Suppressor macrophage (primary cell): ENCODE results near the gene ORC3.
"Not testable (repeated sequence)": the region's sequence is repeated elsewhere in the genome, so short reads cannot be mapped to it uniquely, and the experiment has no call there.

Experiments
- DNase-seq, 4 experiments: peaks; one replicate each; pipeline ENCODE4 v3.0.0-alpha.2; 2020 to 2022

The ORC3 gene

GRCh38 chr6:87698547-87699006, 108.6 kb downstream of the ORC3 start:
- DNase-seq: peak; percentile 55 to 89 (median 72)

DNA sequence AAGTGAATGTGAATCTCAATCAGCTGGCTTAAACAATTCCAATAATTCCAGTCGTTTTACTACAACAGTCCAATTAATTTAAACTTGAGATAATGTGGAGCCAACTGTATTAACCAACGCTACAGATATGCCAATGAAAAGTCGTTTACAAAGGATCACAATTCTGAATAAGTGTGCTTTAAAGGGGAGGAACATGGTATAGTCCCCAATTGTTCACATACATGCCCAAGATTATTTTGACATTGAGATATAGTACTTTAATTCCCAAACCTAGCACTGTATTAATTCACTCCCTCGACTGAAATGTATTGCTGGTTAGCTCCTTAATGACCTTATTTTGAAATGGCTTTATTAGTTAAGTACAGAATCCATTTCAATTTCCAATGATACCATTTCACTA, 109.6 kb downstream of the ORC3 start:
- no peak for DNase-seq

- DNase-seq: peak; percentile 61 to 79 (median 74)
Measured at GRCh38 chr6:87700397-87701343, 110.7 kb downstream of the ORC3 start.

DNA sequence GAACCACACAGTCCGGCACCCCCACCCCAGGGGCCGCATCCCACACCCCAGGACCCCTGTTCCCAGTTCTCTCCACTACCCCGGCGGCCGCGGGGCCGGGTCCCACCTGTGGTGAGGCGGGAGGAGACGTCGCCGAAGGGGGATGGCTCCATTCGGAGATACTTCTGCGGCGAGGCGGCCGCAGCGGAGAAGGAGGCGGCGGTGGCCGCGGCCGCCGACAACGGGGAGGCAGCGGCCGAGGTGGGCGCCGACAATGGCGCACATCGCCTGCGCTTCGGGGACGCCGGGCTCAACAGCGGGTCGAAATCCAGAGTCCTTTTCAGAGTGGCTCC, 111.4 kb downstream of the ORC3 start:
- no peak for DNase-seq

DNA sequence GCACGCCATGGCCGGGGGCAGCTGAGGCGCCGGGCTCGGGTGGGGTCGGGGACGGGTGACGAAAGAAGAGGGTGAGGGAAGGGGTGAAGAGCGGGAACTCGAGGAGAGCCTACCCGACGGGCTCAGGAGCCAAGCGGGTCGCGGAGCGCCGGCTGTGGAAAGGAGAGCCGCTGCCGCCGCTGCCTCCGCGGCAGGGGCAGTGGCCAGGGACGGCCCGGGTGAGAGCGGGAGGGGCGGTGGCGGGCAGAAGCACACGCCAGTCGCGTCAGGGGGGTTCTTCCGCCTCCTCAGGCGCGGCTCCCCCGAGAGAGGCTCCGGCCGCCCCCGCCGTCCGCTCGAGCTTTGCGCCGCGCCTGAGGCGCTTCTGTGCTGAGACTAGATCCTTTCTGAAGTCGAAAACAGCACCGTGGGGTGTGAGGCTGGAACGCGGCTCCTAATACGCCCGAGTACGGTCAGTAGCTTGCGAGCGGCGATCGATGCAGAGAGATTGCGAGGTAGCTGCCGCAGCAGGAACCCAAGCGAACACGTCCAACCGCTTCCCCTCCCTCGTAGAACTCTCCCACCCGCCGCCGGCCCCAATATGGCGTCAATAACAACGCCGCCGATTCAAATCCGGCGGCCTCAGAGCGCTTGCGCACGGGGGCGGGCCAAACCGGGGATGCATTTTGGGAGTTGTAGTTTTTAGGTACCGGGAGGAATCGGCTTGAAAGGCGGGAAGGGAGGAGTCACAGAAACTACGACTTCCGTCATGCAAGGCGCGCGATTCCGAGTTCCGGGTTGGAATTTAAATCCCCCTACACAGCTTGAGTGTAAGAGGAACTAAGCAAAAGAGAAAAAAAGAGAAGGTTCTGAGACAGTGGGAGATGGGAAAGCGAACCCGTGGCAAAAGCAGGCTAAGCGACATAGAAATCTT, 112.0 kb downstream of the ORC3 start, which contains the start of gene AKIRIN2:
AKIRIN2 (minus strand) TSS at position 558 of the 913 bp plus-strand sequence; CDS start at position 9, 549 bp downstream.
- DNase-seq: peak; percentile 99 to 100 (median 100)

GRCh38 chr6:87702589-87702945, 112.6 kb downstream of the ORC3 start:
- no peak for DNase-seq

DNA sequence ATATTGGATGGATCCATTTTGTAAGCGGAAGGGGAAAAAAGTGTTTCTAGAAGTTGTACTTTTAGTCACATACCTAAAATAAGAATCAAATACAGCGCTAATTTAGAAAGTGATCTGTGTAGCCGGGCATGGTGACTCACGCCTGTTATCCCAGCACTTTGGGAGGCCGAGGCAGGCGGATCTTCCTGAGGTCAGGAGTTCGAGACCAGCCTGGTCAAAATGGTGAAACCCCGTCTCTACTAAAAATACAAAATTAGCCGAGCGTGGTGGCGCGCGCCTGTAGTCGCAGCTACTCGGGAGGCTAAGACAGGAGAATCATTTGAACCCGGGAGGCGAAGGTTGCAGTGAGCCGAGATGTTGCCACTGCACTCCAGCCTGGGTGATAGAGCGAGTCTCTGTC, 113.1 kb downstream of the ORC3 start:
- peak in 1 of 4 experiments; percentile 21 for DNase-seq

DNA sequence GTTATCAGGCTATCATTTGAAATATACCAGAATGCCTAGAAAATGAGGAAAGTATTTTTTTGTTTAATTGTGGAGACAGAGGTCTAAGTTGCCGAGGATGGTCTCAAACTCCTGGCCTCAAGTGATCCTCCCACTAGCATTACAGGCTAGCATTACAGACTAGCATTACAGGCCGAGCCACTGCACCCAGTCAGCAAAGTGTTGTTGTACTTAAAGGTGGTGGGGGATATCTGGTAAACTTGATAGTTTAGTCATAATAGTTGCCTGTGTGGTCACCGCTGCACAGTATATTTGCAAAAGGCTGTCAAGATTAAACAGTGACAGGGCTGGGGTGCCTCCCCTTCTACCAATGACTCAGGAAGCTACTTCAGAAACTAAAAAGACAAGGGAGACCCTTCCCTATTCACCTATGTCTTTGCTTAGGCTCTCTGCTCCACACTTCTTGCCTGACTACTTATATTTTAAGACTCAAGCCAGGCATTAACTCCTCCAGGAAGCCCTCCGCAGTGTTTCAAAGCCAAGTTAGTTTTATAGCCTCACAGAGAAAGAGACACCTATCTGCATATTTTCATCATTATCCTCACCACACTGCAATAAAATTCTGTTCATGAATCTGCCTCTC, 115.2 kb downstream of the ORC3 start:
- no peak for DNase-seq

- peak in 2 of 4 experiments; percentile 22 to 26 for DNase-seq
Measured at GRCh38 chr6:87706187-87706966, 116.4 kb downstream of the ORC3 start.

DNA sequence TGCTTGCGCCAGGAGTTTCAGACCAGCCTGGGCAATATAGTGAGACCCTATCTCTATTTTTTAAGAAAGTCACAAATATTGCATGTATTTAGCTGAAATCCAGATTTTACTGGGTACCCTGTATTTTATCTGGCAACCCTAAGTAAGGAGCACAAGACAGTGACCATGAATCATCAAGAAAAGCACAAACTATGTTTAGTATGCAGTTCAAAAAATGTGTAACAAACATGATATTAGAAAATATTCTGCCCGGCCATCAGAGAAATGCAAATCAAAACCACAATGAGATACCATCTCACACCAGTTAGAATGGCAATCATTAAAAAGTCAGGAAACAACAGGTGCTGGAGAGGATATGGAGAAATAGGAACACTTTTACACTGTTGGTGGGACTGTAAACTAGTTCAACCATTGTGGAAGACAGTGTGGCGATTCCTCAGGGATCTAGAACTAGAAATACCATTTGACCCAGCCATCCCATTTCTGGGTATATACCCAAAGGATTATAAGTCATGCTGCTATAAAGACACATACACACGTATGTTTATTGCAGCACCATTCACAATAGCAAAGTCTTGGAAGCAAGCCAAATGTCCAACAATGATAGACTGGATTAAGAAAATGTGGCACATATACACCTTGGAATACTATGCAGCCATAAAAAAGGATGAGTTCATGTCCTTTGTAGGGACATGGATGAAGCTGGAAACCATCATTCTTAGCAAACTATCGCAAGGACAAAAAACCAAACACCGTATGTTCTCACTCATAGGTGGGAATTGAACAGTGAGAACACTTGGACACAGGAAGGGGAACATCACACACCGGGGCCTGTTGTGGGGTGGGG, 118.9 kb downstream of the ORC3 start:
- not testable (repeated sequence) for DNase-seq

DNA sequence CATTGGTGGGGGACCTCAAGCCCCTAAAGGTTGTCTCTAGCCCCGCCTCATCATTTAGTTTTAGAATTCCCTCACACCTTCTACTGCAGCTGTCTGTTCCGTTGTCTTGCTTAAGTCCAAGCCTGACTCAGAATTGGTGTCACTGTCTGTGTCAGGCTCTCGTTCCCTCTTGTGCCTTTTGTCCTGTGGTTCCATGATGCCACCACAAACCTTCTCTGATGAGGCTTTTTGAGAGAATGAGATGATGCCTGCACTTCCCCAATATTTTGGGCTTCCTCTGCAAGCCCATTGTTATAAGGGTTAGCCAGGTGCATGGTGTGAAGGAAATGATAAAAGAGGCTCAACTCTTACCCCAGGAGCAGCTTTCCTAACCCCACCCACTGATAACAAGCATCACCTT, 120.2 kb downstream of the ORC3 start:
- peak; percentile 60 to 81 (median 72) for DNase-seq

GRCh38 chr6:87712713-87713112, 122.8 kb downstream of the ORC3 start:
- DNase-seq: not testable (repeated sequence)

DNA sequence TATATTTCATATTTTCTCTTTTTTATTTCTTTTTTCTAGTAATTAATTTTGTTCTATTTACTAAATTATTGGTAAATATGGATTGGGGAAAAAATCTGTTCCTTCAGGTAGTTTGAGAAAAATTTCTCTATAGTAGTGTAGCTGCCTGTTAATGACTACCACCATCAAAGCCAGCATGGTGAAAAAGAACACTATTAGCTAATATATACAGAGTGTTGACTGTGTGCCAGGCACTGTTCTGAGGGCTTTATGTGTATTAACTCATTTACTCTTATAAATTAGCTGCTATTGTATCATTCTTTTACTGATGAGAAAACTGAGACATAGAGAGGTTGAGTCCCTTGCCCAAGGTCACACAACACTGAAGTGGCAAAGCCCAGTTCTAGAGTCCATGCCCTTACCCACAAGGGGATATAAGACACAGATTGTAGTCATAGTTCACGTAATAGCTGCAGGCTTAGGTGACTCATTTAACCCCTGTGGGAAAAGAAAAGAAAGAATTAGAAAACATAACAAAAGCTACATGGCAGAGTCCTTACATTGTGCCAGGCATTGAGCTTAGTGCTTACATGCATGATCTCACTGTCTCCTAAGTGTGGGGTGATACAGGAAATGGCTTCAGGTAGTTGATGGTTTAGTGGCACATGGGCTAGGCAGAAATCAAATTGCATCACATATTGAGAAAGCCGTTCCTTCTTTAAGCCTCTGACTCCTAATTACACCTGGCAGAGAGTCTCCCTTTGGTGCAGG, 124.3 kb downstream of the ORC3 start:
- peak in 3 of 4 experiments; percentile 19 to 62 (median 27) for DNase-seq
